ENCODE data around the gene AUTS2.

AUTS2 gene

GRCh38 chr7:70334295-70334694, 736.0 kb downstream of the AUTS2 start:
- DNase-seq, result no peak

GRCh38 chr7:70334871-70335270, 736.6 kb downstream of the AUTS2 start:
- DNase-seq, result no peak

- no peak for DNase-seq
Measured at GRCh38 chr7:70336536-70336935, 738.3 kb downstream of the AUTS2 start.

- DNase-seq, result no peak
Measured at GRCh38 chr7:70338015-70338414, 739.7 kb downstream of the AUTS2 start.

GRCh38 chr7:70340236-70340635, 742.0 kb downstream of the AUTS2 start:
- DNase-seq, result no peak

- DNase-seq, result no peak
Measured at GRCh38 chr7:70341446-70341845, 743.2 kb downstream of the AUTS2 start.

GRCh38 chr7:70343519-70343918, 745.2 kb downstream of the AUTS2 start:
- DNase-seq, result no peak

- no peak for DNase-seq
Measured at GRCh38 chr7:70344726-70345125, 746.5 kb downstream of the AUTS2 start.

GRCh38 chr7:70346844-70347462, 748.7 kb downstream of the AUTS2 start:
- DNase-seq, result no peak

- DNase-seq, result no peak
Measured at GRCh38 chr7:70347463-70348254, 749.4 kb downstream of the AUTS2 start.

- DNase-seq, result no peak
Measured at GRCh38 chr7:70349031-70349430, 750.8 kb downstream of the AUTS2 start.

- no peak for DNase-seq
Measured at GRCh38 chr7:70349819-70350218, 751.5 kb downstream of the AUTS2 start.

GRCh38 chr7:70352088-70352487, 753.8 kb downstream of the AUTS2 start:
- DNase-seq, result no peak

- no peak for DNase-seq
Measured at GRCh38 chr7:70352906-70353305, 754.6 kb downstream of the AUTS2 start.

- peak; percentile 49 for DNase-seq
Measured at GRCh38 chr7:70353330-70353945, 755.2 kb downstream of the AUTS2 start.

- DNase-seq, result no peak
Measured at GRCh38 chr7:70353946-70354335, 755.7 kb downstream of the AUTS2 start.

GRCh38 chr7:70354409-70355169, 756.3 kb downstream of the AUTS2 start:
- DNase-seq, result peak; percentile 25

GRCh38 chr7:70355198-70356020, 757.1 kb downstream of the AUTS2 start:
- no peak for DNase-seq

GRCh38 chr7:70356085-70356786, 758.0 kb downstream of the AUTS2 start:
- peak; percentile 18 for DNase-seq

- no peak for DNase-seq
Measured at GRCh38 chr7:70356787-70357328, 758.6 kb downstream of the AUTS2 start.

- DNase-seq, result no peak
Measured at GRCh38 chr7:70360557-70360956, 762.3 kb downstream of the AUTS2 start.
